Gastrocnemius medialis (tissue), 4 donors: ENCODE data around the gene IWS1.

Experiments used
- POLR2A ChIP-seq, 2 donors: fragments of 450-650 bp; IDR thresholded peaks; one replicate each; pipeline ENCODE4 v1.6.1; 2017; ENCODE audit warnings: antibody characterized with exemption in 2 of 2, mild to moderate bottlenecking in 2 of 2, moderate library complexity in 2 of 2
- TF ChIP-seq, protein P1 (sequence below), 5 experiments: fragments of 450-650 bp in 3 of 5; fragments of 200-600 bp in 2 of 5; sonication (generic) in 2 of 5; IDR thresholded peaks in 4 of 5; conservative IDR thresholded peaks in 1 of 5; 1 replicate in 4 of 5; 2 replicates in 1 of 5; pipeline ENCODE4 v1.5.1; 2016 to 2019; ENCODE audit warnings: antibody characterized with exemption in 5 of 5, mild to moderate bottlenecking in 3 of 5, moderate library complexity in 3 of 5

- TF ChIP-seq, protein P1, sequence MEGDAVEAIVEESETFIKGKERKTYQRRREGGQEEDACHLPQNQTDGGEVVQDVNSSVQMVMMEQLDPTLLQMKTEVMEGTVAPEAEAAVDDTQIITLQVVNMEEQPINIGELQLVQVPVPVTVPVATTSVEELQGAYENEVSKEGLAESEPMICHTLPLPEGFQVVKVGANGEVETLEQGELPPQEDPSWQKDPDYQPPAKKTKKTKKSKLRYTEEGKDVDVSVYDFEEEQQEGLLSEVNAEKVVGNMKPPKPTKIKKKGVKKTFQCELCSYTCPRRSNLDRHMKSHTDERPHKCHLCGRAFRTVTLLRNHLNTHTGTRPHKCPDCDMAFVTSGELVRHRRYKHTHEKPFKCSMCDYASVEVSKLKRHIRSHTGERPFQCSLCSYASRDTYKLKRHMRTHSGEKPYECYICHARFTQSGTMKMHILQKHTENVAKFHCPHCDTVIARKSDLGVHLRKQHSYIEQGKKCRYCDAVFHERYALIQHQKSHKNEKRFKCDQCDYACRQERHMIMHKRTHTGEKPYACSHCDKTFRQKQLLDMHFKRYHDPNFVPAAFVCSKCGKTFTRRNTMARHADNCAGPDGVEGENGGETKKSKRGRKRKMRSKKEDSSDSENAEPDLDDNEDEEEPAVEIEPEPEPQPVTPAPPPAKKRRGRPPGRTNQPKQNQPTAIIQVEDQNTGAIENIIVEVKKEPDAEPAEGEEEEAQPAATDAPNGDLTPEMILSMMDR (IDR thresholded peaks at IDR 0.05 in 4 of 5, conservative IDR thresholded peaks at IDR 0.05 in 1 of 5) = no peak
- TF ChIP-seq POLR2A (IDR thresholded peaks at IDR 0.05) = no peak
Measured at GRCh38 chr2:127464470-127465257, 61.6 kb downstream of the IWS1 start.
